PC-9 (cell line): Measurements from ENCODE around the gene FLNB. TPM values are rescaled to one million over a fixed set of nuclear protein-coding genes. Genes with fewer than 3 reads are reported as not detected.

Experiments used
- BruUV-seq: library from RNA; stranded (reverse); fragments of 400-500 nt; replicated peaks from 2 replicates; lab custom pipeline; 2021; lab: Mats Ljungman, UMichigan
- CTCF ChIA-PET: fragments of 300-600 bp; sonication (Branson Sonifier 250); formaldehyde crosslinking; loops from one replicate; lab custom pipeline; 2022; ENCODE audit warnings: antibody characterized with exemption; lab: Charles Lee
- POLR2A ChIA-PET: fragments of 300-600 bp; sonication (Branson Sonifier 250); formaldehyde crosslinking; loops from one replicate; lab custom pipeline; 2022; ENCODE audit warnings: antibody characterized with exemption; ENCODE audit not compliant: unreplicated experiment; lab: Charles Lee
- DNase-seq, 2 experiments: peaks; one replicate each; pipeline versions ENCODE4 v3.0.0 to v3.0.0-alpha.2; 2015 to 2022; ENCODE audit warnings: mixed read lengths in 1 of 2
- H2AFZ ChIP-seq: fragments of 200-600 bp; sonication (generic); 2 replicates; pipeline ENCODE4 v1.8.1; 2017; ENCODE audit warnings: antibody characterized with exemption
- H3F3A ChIP-seq: fragments of 200-600 bp; sonication (generic); 2 replicates; pipeline ENCODE4 v1.8.1; 2017; ENCODE audit warnings: antibody characterized with exemption, mild to moderate bottlenecking, low read depth; ENCODE audit not compliant: insufficient read depth
- H3K27ac ChIP-seq: fragments of 200-600 bp; sonication (generic); 2 replicates; pipeline ENCODE4 v1.6.1; 2016; ENCODE audit warnings: mixed run types
- H3K27me3 ChIP-seq: fragments of 200-600 bp; sonication (generic); 2 replicates; pipeline ENCODE4 v1.6.1; 2016; ENCODE audit warnings: low read depth, mixed run types; ENCODE audit not compliant: insufficient read depth
- H3K36me3 ChIP-seq: fragments of 200-600 bp; sonication (generic); 2 replicates; pipeline ENCODE4 v1.6.1; 2016; ENCODE audit warnings: low read depth, mixed run types
- H3K4me1 ChIP-seq: fragments of 200-600 bp; sonication (generic); replicated peaks from 2 replicates; pipeline ENCODE4 v1.6.1; 2016; ENCODE audit warnings: mixed run types; ENCODE audit not compliant: insufficient read depth
- H3K4me2 ChIP-seq: fragments of 200-600 bp; sonication (generic); 2 replicates; pipeline ENCODE4 v1.6.1; 2017; ENCODE audit warnings: mixed run types
- H3K4me3 ChIP-seq: fragments of 200-600 bp; sonication (generic); 2 replicates; pipeline ENCODE4 v1.6.1; 2016; ENCODE audit warnings: mixed run types
- H3K79me2 ChIP-seq: fragments of 200-600 bp; sonication (generic); 2 replicates; pipeline ENCODE4 v1.6.1; 2017; ENCODE audit warnings: low read depth, mixed run types
- H3K9me2 ChIP-seq: fragments of 200-600 bp; sonication (generic); 2 replicates; pipeline ENCODE4 v1.8.1; 2017; ENCODE audit warnings: mild to moderate bottlenecking; ENCODE audit not compliant: insufficient read depth
- H3K9me3 ChIP-seq: fragments of 200-600 bp; sonication (generic); 2 replicates; pipeline ENCODE4 v1.8.1; 2016; ENCODE audit warnings: low read depth; ENCODE audit not compliant: insufficient read depth
- H4K20me1 ChIP-seq: fragments of 200-600 bp; sonication (generic); 2 replicates; pipeline ENCODE4 v1.8.1; 2017; ENCODE audit not compliant: insufficient read depth
- EZH2 ChIP-seq: fragments of 200-600 bp; sonication (generic); IDR thresholded peaks from 2 replicates; pipeline ENCODE4 v1.8.0; 2017; ENCODE audit warnings: antibody characterized with exemption, low read depth
- intact Hi-C: fragments of 100-400 bp; cut with micrococcal nuclease; formaldehyde crosslinking; loops from one replicate; pipeline ENCODE4 v1.10.0; 2022; ENCODE audit not compliant: unreplicated experiment
- total RNA-seq: library from RNA; stranded (reverse); gene quantifications from 2 replicates; pipeline ENCODE4 v1.2.3, GENCODE V29; 2021
- TF ChIP-seq, protein P1 (sequence below): fragments of 200-600 bp; sonication (generic); conservative IDR thresholded peaks from 2 replicates; pipeline ENCODE4 v1.6.1; 2017; ENCODE audit warnings: mixed run types, antibody characterized with exemption, mild to moderate bottlenecking, moderate library complexity

Gene FLNB
- total RNA-seq, 1 experiment from 2014 or later, result 349 TPM

DNA sequence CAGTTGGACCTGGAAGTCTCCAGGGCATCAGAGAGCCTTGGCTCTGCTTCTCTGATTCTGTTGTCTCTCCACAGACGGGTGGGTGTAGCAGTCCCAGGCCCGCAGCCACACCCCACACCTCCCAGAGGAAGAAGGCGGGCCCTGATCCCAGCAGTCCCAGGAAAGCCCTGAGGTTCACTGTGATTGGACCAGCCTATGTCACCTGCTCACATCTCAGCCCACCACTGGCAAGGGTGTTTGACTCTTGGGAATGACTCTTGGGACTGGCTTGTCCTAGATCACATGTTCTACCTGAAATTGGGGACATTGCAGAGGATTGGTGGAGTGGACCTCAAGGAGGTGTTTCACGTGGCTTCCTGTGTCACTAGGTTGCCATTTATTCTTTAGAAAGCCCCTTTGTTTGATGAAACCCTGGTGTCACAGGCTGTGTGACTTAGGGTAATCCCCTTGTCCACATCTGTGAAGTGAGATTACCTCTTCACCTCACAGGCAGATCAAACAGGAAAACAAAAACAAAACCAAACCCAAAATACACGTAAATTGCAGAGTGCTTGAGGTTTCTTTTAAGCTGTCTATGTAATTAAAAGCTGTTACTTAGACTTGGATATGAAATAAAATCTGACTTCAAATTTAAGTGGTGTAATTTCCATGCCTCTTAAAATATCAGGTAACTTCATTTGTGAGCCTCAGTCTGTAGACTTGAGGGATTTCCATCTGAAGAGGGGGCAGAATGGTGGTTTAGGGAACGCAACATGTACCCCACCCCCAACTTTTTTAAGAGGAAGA is 26.7 kb downstream of the FLNB start:
- BruUV-seq, result no TSS peak
- no peak overlapping the region for H2AFZ ChIP-seq
- peak overlapping the region; percentile 46 for H3K27ac ChIP-seq
- no peak overlapping the region for H3K4me3 ChIP-seq
- H3K4me2 ChIP-seq, result no peak overlapping the region
- peaks cover 40% of the 10 kb centered on the region for H3F3A ChIP-seq
- H4K20me1 ChIP-seq, result peaks cover 85% of the 10 kb centered on the region
- no peak for DNase-seq
- H3K27me3 ChIP-seq, result no peaks in the 10 kb centered on the region
- no peaks in the 10 kb centered on the region for H3K36me3 ChIP-seq
- H3K9me2 ChIP-seq, result no peaks in the 10 kb centered on the region
- ChIA-PET POLR2A (no interaction called here), CTCF (no interaction called here)
- TF ChIP-seq EZH2, result no peak
- TF ChIP-seq, protein P1, sequence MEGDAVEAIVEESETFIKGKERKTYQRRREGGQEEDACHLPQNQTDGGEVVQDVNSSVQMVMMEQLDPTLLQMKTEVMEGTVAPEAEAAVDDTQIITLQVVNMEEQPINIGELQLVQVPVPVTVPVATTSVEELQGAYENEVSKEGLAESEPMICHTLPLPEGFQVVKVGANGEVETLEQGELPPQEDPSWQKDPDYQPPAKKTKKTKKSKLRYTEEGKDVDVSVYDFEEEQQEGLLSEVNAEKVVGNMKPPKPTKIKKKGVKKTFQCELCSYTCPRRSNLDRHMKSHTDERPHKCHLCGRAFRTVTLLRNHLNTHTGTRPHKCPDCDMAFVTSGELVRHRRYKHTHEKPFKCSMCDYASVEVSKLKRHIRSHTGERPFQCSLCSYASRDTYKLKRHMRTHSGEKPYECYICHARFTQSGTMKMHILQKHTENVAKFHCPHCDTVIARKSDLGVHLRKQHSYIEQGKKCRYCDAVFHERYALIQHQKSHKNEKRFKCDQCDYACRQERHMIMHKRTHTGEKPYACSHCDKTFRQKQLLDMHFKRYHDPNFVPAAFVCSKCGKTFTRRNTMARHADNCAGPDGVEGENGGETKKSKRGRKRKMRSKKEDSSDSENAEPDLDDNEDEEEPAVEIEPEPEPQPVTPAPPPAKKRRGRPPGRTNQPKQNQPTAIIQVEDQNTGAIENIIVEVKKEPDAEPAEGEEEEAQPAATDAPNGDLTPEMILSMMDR, result no peak
- H3K4me1 ChIP-seq, result peaks cover 49% of the 10 kb centered on the region
- peaks cover 98% of the 10 kb centered on the region for H3K79me2 ChIP-seq
- intact Hi-C loops, result no loop called here
- no peaks in the 10 kb centered on the region for H3K9me3 ChIP-seq

DNA sequence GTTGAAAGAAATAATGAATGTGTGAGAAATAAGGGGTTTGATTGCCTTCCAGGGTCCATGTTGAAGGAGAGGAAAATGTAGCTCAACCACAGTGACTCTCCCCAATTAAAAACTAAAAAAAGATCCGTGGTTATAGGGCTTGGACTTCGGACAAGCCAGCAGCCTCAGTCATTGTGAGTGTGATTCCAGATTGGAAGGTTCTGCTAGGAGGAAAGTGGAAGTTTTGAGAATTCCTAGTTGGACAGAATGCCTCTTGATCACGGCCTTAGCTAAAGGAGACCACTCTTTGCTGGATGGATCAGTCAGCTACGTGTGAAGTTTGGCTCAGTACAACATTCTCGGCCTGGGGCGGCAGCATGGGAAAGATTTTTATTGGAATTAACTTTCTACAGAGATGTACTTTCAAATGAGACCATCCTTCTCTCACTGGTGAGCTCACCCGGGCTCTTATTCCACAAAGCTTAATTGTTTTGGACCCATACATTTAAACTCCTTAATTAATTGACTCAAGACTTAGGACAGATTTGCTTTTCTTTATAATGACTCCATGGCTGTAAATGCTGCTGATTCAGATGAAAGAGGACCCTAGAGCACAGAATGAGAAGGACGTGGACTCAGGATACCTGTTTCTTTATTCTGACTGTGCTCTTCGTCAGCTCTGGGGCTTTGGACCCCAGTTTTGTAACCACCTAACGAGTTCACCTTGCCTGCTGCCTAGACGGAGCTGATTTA is 27.5 kb downstream of the FLNB start:
- DNase-seq, result no peak
- no peaks in the 10 kb centered on the region for H3K9me3 ChIP-seq
- H4K20me1 ChIP-seq, result peaks cover 89% of the 10 kb centered on the region
- H3K36me3 ChIP-seq, result no peaks in the 10 kb centered on the region
- no TSS peak for BruUV-seq
- no peaks in the 10 kb centered on the region for H3K27me3 ChIP-seq
- H3K27ac ChIP-seq, result peak overlapping the region; percentile 46
- H3K9me2 ChIP-seq, result no peaks in the 10 kb centered on the region
- peaks cover 47% of the 10 kb centered on the region for H3F3A ChIP-seq
- peaks cover 55% of the 10 kb centered on the region for H3K4me1 ChIP-seq
- intact Hi-C loops, result loop anchor here (2.0 kb wide), 1 partner anchor 17 kb away; no protein-coding TSS in a partner anchor
- CTCF ChIA-PET, result interaction anchor here (0.7 kb wide), 1 partner anchor 38 kb away, joined by 3 read pairs; no protein-coding TSS in a partner anchor
- H3K4me2 ChIP-seq, result 0 out of 2 replicates have a peak overlapping the region, but pooled peaks have one; percentile 16
- peaks cover 98% of the 10 kb centered on the region for H3K79me2 ChIP-seq
- POLR2A ChIA-PET, result no interaction called here
- H3K4me3 ChIP-seq, result no peak overlapping the region
- no peak for TF ChIP-seq EZH2
- TF ChIP-seq, protein P1, result no peak
- H2AFZ ChIP-seq, result no peak overlapping the region

DNA sequence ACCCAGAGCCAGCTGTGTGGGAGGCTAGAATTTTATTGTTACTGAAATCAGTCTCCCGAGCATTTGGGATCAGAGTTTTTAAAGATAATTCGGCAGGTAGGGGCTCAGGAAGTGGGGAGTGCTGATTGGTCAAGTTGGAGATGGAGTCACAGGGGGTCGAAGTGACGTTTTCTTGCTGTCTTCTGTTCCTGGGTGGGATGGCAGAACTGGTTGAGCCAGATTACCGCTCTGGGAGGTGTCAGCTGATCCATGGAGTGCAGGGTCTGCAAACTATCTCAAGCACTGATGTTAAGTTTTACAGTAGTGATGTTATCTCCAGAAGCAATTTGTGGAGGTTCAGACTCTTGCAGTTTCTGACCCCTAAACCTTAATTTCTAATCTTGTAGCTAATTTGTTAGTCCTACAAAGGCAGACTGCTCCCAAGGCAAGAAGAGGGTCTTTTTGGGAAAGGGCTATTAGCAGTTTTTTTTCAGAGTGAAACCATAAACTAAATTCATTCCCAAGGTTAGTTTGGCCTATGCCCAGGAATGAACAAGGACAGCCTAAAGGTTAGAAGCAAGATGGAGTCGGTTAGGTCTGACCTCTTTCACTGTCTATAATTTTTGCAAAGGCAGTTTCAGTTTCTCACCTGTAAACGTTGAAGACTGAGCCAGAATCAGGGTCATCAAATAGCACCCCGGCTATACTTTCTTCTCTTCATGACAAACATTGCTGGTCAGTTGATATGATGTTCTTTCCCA is 28.2 kb downstream of the FLNB start:
- Histone ChIP-seq H3K4me2 (0 out of 2 replicates have a peak overlapping the region, but pooled peaks have one; percentile 16), H4K20me1 (peaks cover 91% of the 10 kb centered on the region)

More for the DNA sequence above, 28.2 kb downstream of the FLNB start:
- intact Hi-C loops, result loop anchor here (2.0 kb wide), 1 partner anchor 16 kb away; no protein-coding TSS in a partner anchor
- CTCF ChIA-PET, result interaction anchor here (0.7 kb wide), 1 partner anchor 39 kb away, joined by 3 read pairs; no protein-coding TSS in a partner anchor
- no peak overlapping the region for H2AFZ ChIP-seq
- TF ChIP-seq, protein P1, result no peak
- no peak for TF ChIP-seq EZH2
- no peak overlapping the region for H3K27ac ChIP-seq
- DNase-seq, result no peak
- no peaks in the 10 kb centered on the region for H3K36me3 ChIP-seq
- no peaks in the 10 kb centered on the region for H3K9me2 ChIP-seq
- no peaks in the 10 kb centered on the region for H3K9me3 ChIP-seq
- H3K4me3 ChIP-seq, result no peak overlapping the region
- H3K27me3 ChIP-seq, result no peaks in the 10 kb centered on the region
- peaks cover 51% of the 10 kb centered on the region for H3F3A ChIP-seq
- no TSS peak for BruUV-seq
- peaks cover 63% of the 10 kb centered on the region for H3K4me1 ChIP-seq
- H3K79me2 ChIP-seq, result peaks cover 100% of the 10 kb centered on the region
- POLR2A ChIA-PET, result no interaction called here
